RPMI8226 (cell line): Measurements from ENCODE around the gene PPP1CA.
A peak's percentile ranks its signal among the peaks of the same experiment; 100 is the strongest.

ENCODE experiments used
- DNase-seq: peaks from one replicate; pipeline ENCODE4 v3.0.0-alpha.2; 2015

PPP1CA gene

DNA sequence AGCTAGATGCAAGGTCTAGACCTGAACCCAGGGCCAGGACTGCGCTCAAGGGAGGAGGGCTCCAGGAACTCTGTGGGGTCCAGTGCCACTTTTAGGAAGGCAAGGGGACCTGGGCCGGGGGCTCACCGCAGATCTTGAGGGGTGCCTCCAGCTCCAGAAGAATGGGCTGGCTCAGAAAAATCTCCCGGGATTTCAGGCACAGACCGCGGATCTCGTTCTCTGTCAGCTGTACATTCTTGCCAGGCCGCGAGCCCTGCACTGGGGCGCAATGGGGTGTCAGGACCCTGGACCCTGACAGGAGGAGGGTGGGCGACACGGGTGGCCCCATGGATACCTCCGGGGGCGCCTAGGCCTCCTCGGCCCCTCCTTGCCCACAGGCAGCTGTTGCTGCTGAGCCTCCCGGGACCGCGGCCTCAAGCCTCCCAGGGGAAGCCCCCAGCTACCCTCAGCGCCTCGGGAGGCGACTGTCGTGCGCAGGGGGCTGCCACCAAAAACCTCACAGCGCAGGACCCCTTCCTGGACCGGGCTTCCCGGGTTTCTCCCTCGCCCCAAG lies 640 bp downstream of the PPP1CA start:
- no peak for DNase-seq

DNA sequence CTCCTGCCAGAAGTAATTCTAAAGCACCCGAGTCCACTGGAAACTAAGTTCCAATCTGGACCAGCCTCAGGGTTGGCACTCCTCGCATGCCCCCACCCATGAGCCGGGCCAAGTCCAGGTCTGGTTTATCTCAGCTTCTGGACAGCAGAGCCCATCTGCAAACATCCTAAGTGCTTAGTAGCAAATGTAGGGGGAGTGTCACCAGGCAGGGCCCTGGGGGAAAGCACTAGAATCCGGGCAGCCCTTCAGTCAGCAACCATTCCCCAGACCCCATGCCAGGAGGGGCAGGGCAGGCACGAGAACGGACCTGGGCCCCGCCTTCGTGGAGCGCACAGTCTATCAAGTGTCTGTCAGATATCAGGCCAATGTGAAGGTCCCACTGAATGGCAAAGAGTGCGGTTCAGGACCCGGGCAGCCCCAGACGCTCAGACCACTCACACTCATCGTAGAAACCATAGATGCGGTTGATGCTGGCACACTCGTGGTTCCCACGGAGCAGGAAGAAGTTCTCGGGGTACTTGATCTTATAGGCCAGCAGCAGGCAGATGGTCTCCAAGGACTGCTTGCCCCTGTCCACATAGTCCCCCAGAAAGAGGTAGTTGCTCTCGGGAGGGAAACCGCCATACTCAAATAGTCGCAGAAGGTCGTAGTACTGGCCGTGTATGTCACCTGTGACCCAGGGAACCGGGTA lies 1.3 kb downstream of the PPP1CA start:
- no peak for DNase-seq

- no peak for DNase-seq
Observed at GRCh38 chr11:67398661-67399563, 2.7 kb downstream of the PPP1CA start.

GRCh38 chr11:67397986-67398660 lies 3.5 kb downstream of the PPP1CA start:
- no peak for DNase-seq

DNA sequence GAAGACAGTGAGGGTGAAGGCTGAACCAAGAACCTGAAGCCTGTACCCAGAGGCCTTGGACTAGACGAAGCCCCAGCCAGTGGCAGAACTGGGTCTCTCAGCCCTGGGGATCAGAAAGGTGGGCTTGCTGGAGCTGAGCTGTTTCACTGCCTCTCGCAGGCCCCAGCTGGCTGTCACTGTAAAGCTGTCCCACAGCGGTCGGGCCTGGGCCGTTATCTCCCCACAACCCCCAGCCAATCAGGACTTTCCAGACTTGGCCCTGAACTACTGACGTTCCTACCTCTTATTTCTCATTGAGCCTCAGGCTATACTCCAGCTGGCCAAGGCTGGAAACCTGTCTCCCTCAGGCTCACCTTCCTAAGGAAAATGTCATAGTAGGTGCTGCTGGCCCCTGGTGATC lies 4.1 kb downstream of the PPP1CA start:
- DNase-seq: no peak

- DNase-seq: no peak
Observed at GRCh38 chr11:67396587-67397389, 4.9 kb downstream of the PPP1CA start.

GRCh38 chr11:67396259-67396581 lies 5.4 kb downstream of the PPP1CA start:
- DNase-seq: no peak

- no peak for DNase-seq
Observed at GRCh38 chr11:67395555-67396258, 6.0 kb downstream of the PPP1CA start.

- no peak for DNase-seq
Observed at GRCh38 chr11:67393990-67394389, 7.7 kb downstream of the PPP1CA start.

DNA sequence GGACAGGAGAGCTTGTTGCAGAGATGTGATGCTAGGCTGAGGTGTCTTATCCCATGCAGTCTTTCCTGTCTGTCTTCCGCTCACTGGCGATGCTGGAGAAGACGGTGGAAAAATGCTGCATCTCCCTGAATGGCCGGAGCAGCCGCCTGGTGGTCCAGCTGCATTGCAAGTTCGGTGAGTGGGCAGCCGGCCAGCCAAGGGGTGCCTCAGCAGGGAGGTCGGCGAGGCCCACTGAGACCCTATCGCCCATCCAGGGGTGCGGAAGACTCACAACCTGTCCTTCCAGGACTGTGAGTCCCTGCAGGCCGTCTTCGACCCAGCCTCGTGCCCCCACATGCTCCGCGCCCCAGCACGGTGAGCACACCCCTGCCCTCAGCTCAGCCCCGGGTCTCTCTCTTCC lies 8.2 kb downstream of the PPP1CA start:
- no peak for DNase-seq

- DNase-seq: no peak
Observed at GRCh38 chr11:67392183-67392715, 9.4 kb downstream of the PPP1CA start.

DNA sequence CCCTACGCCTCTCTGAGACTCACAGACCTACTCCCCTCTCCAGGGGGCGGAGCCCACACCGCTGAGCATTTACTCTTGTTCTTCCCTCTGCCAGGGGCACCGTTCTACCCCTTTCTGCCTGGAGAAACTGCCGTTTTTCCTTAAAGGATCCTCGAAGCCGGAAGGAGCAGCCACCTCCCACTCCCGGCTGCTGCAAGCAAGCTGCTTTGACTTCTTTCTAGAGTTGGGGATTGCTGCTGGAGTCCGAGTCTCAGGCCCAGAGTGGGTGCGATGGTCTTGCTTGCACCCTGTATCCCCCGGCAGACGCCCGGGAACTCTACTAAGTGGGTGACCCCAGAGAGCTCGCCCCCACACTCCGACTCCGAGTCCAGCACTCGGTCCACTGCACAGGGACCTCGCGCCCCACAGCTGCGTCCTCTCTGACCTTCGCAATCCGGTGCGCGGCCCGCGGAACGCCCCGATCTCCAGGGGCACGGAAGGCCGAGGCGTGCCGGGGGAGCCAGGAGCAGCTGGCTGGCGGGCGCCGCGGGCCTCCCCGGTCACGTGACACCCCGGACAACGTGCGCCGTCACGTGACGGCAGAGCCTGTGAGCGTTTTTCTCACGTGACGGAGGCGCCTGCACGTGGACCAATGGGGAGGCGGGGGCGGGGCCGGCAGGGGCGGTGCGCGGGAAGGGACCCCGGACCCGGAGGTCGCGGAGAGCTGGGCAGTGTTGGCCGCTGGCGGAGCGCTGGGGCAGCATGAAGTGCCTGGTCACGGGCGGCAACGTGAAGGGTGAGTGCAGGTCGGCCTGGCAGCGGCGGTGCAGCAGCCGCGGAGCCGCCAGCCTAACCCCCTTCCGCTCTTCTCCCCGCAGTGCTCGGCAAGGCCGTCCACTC lies 10.1 kb downstream of the PPP1CA start, which contains the start of gene RAD9A:
Gene RAD9A, plus strand, starts transcription at position 683 of the 879 bp plus-strand sequence. Its CDS starts 59 bp downstream, at position 742.
- DNase-seq: peak; percentile 97

DNA sequence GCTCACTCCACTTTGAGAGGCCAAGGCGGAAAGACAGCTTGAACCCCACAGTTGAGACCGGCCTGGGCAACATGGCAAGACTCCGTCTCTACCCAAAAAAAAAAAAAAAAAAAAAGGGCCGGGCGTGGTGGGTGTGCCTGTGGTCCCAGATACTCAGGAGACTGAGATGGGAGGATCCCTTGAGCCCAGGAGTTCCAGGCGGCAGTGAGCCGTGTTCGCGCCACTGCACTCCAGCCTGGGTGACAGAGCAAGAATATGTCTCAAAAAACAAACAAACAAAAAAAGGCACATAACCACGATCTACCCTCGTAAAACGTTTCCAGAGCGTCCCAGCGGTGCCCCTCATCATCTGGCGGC lies 10.7 kb downstream of the PPP1CA start:
- DNase-seq: no peak

DNA sequence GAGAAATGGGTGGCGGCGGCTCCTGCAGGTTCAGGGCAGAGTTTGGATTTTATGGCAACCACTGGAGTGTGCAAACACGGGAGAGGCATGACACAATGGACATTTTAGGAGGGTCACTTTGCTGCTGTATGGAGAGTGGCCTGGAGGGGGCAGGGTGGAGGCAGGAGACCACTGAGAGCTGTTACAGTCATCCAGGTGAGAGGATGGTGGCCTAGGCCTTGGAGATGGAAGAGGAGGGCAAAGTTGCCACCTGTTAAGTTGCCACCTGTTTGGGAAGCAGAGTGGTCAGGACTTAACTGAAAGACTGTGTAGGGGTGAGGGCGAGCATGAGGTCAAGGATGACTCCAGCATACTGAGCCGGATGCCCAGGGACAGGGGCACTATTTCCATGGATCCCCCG lies 12.2 kb downstream of the PPP1CA start:
- DNase-seq: peak; percentile 44

GRCh38 chr11:67387518-67387917 lies 14.1 kb downstream of the PPP1CA start:
- no peak for DNase-seq

DNA sequence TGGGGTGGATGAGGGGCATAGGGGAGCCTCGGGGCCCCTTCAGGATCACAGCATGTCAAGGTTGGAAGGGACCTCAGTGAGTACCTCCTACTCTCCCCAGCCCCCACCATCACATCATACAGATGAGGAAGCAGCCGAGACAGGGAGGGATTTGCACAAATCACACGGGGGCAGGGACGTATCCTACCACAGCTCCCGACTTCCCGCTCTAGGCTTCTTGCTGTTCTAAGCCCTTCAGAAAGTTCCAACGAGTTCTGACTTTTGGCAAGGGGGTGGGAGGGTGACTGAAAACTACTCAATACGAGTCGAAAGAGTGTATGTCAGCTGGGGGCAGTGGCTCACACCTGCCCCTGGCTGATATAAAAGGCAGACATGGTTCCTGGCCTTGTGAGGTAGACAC lies 14.6 kb downstream of the PPP1CA start:
- DNase-seq: no peak

GRCh38 chr11:67384851-67385366 lies 16.7 kb downstream of the PPP1CA start:
- DNase-seq: peak; percentile 32

- DNase-seq: peak; percentile 75
Observed at GRCh38 chr11:67382276-67383136, 19.2 kb downstream of the PPP1CA start.

GRCh38 chr11:67381244-67381972 lies 20.2 kb downstream of the PPP1CA start:
- DNase-seq: no peak
